ENCODE data around the gene CRIM1. TPM values are rescaled to one million over a fixed set of nuclear protein-coding genes. Genes with fewer than 3 reads are reported as not detected.

The CRIM1 gene
- total RNA-seq, 6 donors from 2014 or later = 74.7 to 128 (median 110) TPM

- peaks cover 0 to 47% (median 7%) of the 10 kb centered on the region in 4 donors for H3K36me3 ChIP-seq
These were observed 90.7 kb downstream of the CRIM1 start for GRCh38 chr2:36446294-36446693.

GRCh38 chr2:36449213-36449612 is 93.6 kb downstream of the CRIM1 start:
- H3K36me3 ChIP-seq = peaks cover 0 to 24% (median 5%) of the 10 kb centered on the region in 4 donors
- no peak overlapping the region for H3K4me3 ChIP-seq
- H3K27me3 ChIP-seq = no peaks in the 10 kb centered on the region
- H3K27ac ChIP-seq = peak overlapping the region in 3 of 4 donors; percentile 3 to 32 (median 13)
- H3K4me1 ChIP-seq = peaks cover 7 to 16% (median 14%) of the 10 kb centered on the region in 4 donors
- ATAC-seq (ENCODE audit: low FRiP score in 2 of 2) (no peak), DNase-seq (no peak)
- H3K9me3 ChIP-seq = no peaks in the 10 kb centered on the region
- WGBS, 2 donors = 94 to 98% methylated on average over 7 of the region's 7 CpGs
- TF ChIP-seq EP300 (IDR thresholded peaks at IDR 0.05) = no peak
- no peak for TF ChIP-seq POLR2AphosphoS5 (IDR thresholded peaks at IDR 0.05)
- no peak for TF ChIP-seq POLR2A (IDR thresholded peaks at IDR 0.05)
- no peak for TF ChIP-seq CTCF (IDR thresholded peaks at IDR 0.05)

More at GRCh38 chr2:36446294-36446693, 90.7 kb downstream of the CRIM1 start:
- H3K27ac ChIP-seq = peak overlapping the region in 2 of 4 donors; percentile 12 to 35
- ATAC-seq (ENCODE audit: low FRiP score in 2 of 2) = no peak
- peaks cover 9 to 14% (median 11%) of the 10 kb centered on the region in 4 donors for H3K4me1 ChIP-seq
- H3K9me3 ChIP-seq = no peaks in the 10 kb centered on the region
- no peaks in the 10 kb centered on the region for H3K27me3 ChIP-seq
- no peak overlapping the region for H3K4me3 ChIP-seq
- TF ChIP-seq CTCF (IDR thresholded peaks at IDR 0.05) (no peak), POLR2A (IDR thresholded peaks at IDR 0.05) (no peak), EP300 (IDR thresholded peaks at IDR 0.05) (no peak), POLR2AphosphoS5 (IDR thresholded peaks at IDR 0.05) (no peak)
- WGBS, 2 donors = 61 to 67% methylated on average over 3 of the region's 3 CpGs
- DNase-seq = no peak

- no peak for ATAC-seq (ENCODE audit: low FRiP score in 2 of 2)
- Histone ChIP-seq H3K4me1 (peaks cover 7 to 16% (median 14%) of the 10 kb centered on the region in 4 donors), H3K4me3 (no peak overlapping the region), H3K27ac (peak overlapping the region in 2 of 4 donors; percentile 12 to 60), H3K9me3 (no peaks in the 10 kb centered on the region), H3K36me3 (peaks cover 0 to 19% (median 2%) of the 10 kb centered on the region in 4 donors), H3K27me3 (no peaks in the 10 kb centered on the region)
- no peak for DNase-seq
- TF ChIP-seq POLR2AphosphoS5 (IDR thresholded peaks at IDR 0.05) (no peak), CTCF (IDR thresholded peaks at IDR 0.05) (no peak)
- 75 to 76% methylated on average over 6 of the region's 6 CpGs for WGBS, 2 donors
These were observed 94.4 kb downstream of the CRIM1 start for GRCh38 chr2:36449943-36450392.

GRCh38 chr2:36450466-36451196 is 95.1 kb downstream of the CRIM1 start:
- Histone ChIP-seq H3K36me3 (peaks cover 0 to 13% (median 0%) of the 10 kb centered on the region in 4 donors), H3K4me1 (peaks cover 11 to 20% (median 16%) of the 10 kb centered on the region in 4 donors), H3K9me3 (no peaks in the 10 kb centered on the region), H3K4me3 (no peak overlapping the region), H3K27me3 (no peaks in the 10 kb centered on the region), H3K27ac (peak overlapping the region in 3 of 4 donors; percentile 12 to 60 (median 25))
- no peak for DNase-seq
- TF ChIP-seq POLR2A (IDR thresholded peaks at IDR 0.05) (no peak), EP300 (IDR thresholded peaks at IDR 0.05) (no peak), POLR2AphosphoS5 (IDR thresholded peaks at IDR 0.05) (no peak), CTCF (IDR thresholded peaks at IDR 0.05) (no peak)
- WGBS, 2 donors = 66 to 72% methylated on average over 5 of the region's 5 CpGs
- ATAC-seq (ENCODE audit: low FRiP score in 2 of 2) = peak in 1 of 2 donors; percentile 70

All from upper lobe of left lung (tissue), 6 donors.